Measurements from ENCODE around the gene ATP2A3. TPM values are rescaled to one million over a fixed set of nuclear protein-coding genes. Genes with fewer than 3 reads are reported as not detected.

Gene ATP2A3
- total RNA-seq, 1 experiment from 2014 or later, result 13.3 TPM

DNA sequence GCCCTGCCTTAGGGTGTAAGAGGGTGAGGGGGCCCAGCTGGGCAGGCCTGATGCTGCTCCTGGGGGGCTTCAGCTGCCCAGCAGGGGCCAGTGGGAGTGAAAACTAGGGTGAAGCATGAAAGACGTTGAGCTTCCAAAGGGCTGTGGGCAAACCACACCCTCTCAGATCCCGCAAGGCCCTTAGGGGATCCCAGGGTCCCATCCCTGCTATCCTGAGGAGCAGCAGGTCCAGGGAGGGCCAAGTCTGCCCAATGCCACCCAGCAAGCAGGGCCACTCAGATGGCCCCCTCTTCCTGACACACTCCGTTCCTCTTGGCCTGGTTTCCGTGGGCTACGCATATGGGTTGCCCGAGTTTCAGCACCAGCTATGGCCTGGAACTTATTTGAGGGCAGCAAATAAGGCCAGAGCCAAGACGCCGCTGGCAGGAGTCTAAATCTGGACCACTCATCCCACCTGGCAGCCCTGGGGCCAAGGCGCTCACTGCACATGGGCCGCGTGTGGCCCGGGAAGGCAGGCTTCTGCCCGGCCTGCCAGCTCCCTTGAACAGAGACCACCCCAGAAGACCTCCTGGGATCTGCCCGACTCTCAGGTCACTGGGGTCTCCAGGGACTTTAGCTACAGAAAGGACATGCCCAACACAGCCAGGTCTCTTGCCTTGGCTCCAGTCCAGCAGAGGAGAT is 4.2 kb downstream of the ATP2A3 start:
- H3K27ac ChIP-seq (ENCODE audit: insufficient read length, low read depth, low read length), result no peak overlapping the region
- no peak overlapping the region for H2AK5ac ChIP-seq (ENCODE audit: insufficient read length, low read length)
- H3K56ac ChIP-seq (ENCODE audit: insufficient read length, low read depth, low read length), result no peak overlapping the region
- no peak overlapping the region for H3T11ph ChIP-seq (ENCODE audit: low read length)
- H3K27me3 Mint-ChIP-seq (ENCODE audit: low read depth), result peaks cover 31% of the 10 kb centered on the region
- H2BK12ac ChIP-seq (ENCODE audit: insufficient read length, low read depth, low read length), result no peak overlapping the region
- no peak overlapping the region for H2BK120ac ChIP-seq (ENCODE audit: low read depth, low read length, poor library complexity, severe bottlenecking)
- H3K4me3 Mint-ChIP-seq, result no peak overlapping the region
- no peak overlapping the region for H3K23ac ChIP-seq (ENCODE audit: insufficient read length, low read depth, low read length)
- WGBS (ENCODE audit: extremely low coverage, insufficient read length, low lambda C conversion rate), result no CpG with 5 or more reads among the region's 14 CpGs
- H3K79me2 ChIP-seq (ENCODE audit: insufficient read depth, low read length), result no peaks in the 10 kb centered on the region
- no peak overlapping the region for H2BK5ac ChIP-seq (ENCODE audit: insufficient read length, low read length)
- H3K18ac ChIP-seq (ENCODE audit: insufficient read length, low read depth, low read length), result no peak overlapping the region
- no peak overlapping the region for H4K91ac ChIP-seq (ENCODE audit: insufficient read length, low read depth, low read length)
- no peak overlapping the region for H4K8ac ChIP-seq (replicated peaks; ENCODE audit: insufficient read length, low read depth, low read length)
- no peak overlapping the region; a peak in 1 of 7 replicates for H3K27ac Mint-ChIP-seq
- no peak overlapping the region for H2BK15ac ChIP-seq (ENCODE audit: low read depth, low read length)
- peaks cover 39 to 52% of the 10 kb centered on the region in 2 experiments for H3K4me1 Mint-ChIP-seq
- H3K14ac ChIP-seq (ENCODE audit: insufficient read depth, low read length), result no peak overlapping the region
- H3K9me3 ChIP-seq (ENCODE audit: control insufficient read depth, low read depth, low read length), result no peaks in the 10 kb centered on the region
- no peaks in the 10 kb centered on the region for H4K20me1 ChIP-seq (ENCODE audit: control insufficient read depth, insufficient read depth, insufficient read length)
- H2BK20ac ChIP-seq (ENCODE audit: low read depth, low read length, poor library complexity, severe bottlenecking), result no peak overlapping the region
- H3K23me2 ChIP-seq (ENCODE audit: insufficient read length, low read depth, low read length, poor library complexity, severe bottlenecking), result peaks cover 3% of the 10 kb centered on the region
- no peaks in the 10 kb centered on the region for H3K36me3 Mint-ChIP-seq (ENCODE audit: insufficient read depth in 1 of 3, low read depth in 3 of 3)
- H3K9me3 Mint-ChIP-seq, result no peaks in the 10 kb centered on the region
- H3K4ac ChIP-seq (ENCODE audit: low read depth, low read length), result no peak overlapping the region
- H3K9ac ChIP-seq (ENCODE audit: extremely low read depth, insufficient read length, low read length), result no peak overlapping the region
- TF ChIP-seq, protein P1, sequence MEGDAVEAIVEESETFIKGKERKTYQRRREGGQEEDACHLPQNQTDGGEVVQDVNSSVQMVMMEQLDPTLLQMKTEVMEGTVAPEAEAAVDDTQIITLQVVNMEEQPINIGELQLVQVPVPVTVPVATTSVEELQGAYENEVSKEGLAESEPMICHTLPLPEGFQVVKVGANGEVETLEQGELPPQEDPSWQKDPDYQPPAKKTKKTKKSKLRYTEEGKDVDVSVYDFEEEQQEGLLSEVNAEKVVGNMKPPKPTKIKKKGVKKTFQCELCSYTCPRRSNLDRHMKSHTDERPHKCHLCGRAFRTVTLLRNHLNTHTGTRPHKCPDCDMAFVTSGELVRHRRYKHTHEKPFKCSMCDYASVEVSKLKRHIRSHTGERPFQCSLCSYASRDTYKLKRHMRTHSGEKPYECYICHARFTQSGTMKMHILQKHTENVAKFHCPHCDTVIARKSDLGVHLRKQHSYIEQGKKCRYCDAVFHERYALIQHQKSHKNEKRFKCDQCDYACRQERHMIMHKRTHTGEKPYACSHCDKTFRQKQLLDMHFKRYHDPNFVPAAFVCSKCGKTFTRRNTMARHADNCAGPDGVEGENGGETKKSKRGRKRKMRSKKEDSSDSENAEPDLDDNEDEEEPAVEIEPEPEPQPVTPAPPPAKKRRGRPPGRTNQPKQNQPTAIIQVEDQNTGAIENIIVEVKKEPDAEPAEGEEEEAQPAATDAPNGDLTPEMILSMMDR (conservative IDR thresholded peaks at IDR 0.05), result no peak
- no peaks in the 10 kb centered on the region for H3K79me1 ChIP-seq (ENCODE audit: insufficient read depth, low read depth, low read length, poor library complexity, severe bottlenecking)
- H3K4me1 ChIP-seq (ENCODE audit: insufficient read depth, low read length), result peaks cover 3% of the 10 kb centered on the region; the same call in 1 of the 2 replicates
- H2AFZ ChIP-seq (ENCODE audit: low read length), result no peak overlapping the region
- no peaks in the 10 kb centered on the region; the same call in 1 of the 2 replicates for H3K27me3 ChIP-seq (ENCODE audit: insufficient read depth, low read length)
- no peak for DNase-seq
- H4K5ac ChIP-seq (ENCODE audit: insufficient read length, low read depth, low read length), result no peak overlapping the region
- no peak overlapping the region for H3K4me2 ChIP-seq (ENCODE audit: insufficient read depth, insufficient read length, low read length)

All from H9 (cell line).